Activated CD4-positive, alpha-beta memory T cell treated with anti-CD3 and anti-CD28 coated beads for 36 hours (primary cell): Measurements from ENCODE around the gene ZFYVE21. TPM values are rescaled to one million over a fixed set of nuclear protein-coding genes. Genes with fewer than 3 reads are reported as not detected.

Source experiments
- CTCF ChIA-PET: fragments of 350-600 bp; sonication (Branson Sonifier 250); formaldehyde crosslinking; loops from one replicate; lab custom pipeline; 2021; ENCODE audit warnings: antibody characterized with exemption, inconsistent platforms; lab: Charles Lee
- POLR2A ChIA-PET: fragments of 350-600 bp; sonication (Branson Sonifier 250); formaldehyde crosslinking; loops from one replicate; lab custom pipeline; 2021; ENCODE audit warnings: antibody characterized with exemption; lab: Charles Lee
- DNase-seq: peaks from one replicate; pipeline ENCODE4 v3.0.0-alpha.2; 2020
- H3K27ac Mint-ChIP-seq: one replicate; pipeline ENCODE4 v1.8.0; 2021; ENCODE audit warnings: mixed read lengths
- H3K27me3 Mint-ChIP-seq: one replicate; pipeline ENCODE4 v1.8.0; 2021; ENCODE audit warnings: mixed read lengths
- H3K36me3 Mint-ChIP-seq: one replicate; pipeline ENCODE4 v1.8.0; 2021; ENCODE audit warnings: mixed read lengths
- H3K4me1 Mint-ChIP-seq: one replicate; pipeline ENCODE4 v1.8.0; 2021; ENCODE audit warnings: low read depth, mixed read lengths
- H3K4me3 Mint-ChIP-seq: one replicate; pipeline ENCODE4 v1.8.0; 2021; ENCODE audit warnings: mild to moderate bottlenecking, mixed read lengths
- H3K9me3 Mint-ChIP-seq: one replicate; pipeline ENCODE4 v1.8.0; 2021; ENCODE audit warnings: mixed read lengths
- intact Hi-C: fragments of 100-400 bp; cut with micrococcal nuclease; formaldehyde crosslinking; loops from one replicate; pipeline ENCODE4 v1.15.1; 2023
- total RNA-seq, 2 experiments: library from RNA; stranded (reverse); gene quantifications; one replicate each; pipeline ENCODE4 v1.2.3, GENCODE V29; 2021

ZFYVE21 gene
- total RNA-seq, 2 experiments from 2014 or later, result 14.9 to 15.9 TPM

DNA sequence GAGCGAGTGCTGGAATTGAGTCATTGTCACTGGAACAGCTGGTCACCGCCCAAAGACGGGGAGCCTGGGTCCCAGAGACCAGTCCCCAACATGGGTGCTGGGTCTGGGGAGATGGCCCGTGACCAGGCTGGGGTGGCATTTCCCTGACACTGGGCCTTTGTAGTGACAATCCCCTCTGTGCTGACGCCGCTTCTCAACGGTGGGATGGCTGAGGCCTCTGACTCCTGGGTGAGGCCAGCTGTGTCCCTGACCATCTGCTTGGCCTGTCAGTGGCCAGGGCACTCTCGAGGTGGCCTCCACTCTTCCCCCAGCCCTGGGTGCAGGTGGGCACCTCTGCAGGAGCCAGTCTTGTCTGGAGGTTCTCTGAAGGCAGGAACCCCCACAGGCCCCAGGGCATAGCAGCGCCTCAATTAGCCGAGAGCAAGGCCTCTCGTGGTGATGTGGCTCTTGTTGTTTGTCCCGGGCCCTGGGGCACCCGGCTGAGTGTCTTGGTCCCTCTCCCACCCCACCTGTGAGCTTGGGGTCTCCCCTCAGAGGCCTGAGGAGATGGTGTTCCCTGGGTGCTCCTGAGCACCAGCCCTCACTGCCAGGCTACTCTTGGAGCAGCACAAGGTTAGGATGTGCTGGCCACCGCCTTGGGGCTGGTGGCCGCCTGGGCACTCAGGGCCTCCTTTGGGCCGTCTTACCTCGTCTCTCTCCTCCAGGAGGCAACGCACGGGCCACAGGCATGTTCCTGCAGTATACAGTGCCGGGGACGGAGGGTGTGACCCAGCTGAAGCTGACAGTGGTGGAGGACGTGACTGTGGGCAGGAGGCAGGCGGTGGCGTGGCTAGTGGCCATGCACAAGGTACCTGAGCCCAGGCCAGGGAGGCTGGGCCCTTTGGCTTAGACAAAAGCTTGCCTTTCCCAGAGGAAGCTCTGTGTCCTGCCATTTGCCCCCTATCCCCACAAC is 16.6 kb downstream of the ZFYVE21 start:
- CTCF ChIA-PET, result no interaction called here
- Mint-ChIP-seq H3K4me3 (no peak overlapping the region), H3K9me3 (no peaks in the 10 kb centered on the region), H3K36me3 (peaks cover 2% of the 10 kb centered on the region), H3K4me1 (no peaks in the 10 kb centered on the region), H3K27ac (no peak overlapping the region), H3K27me3 (no peaks in the 10 kb centered on the region)
- POLR2A ChIA-PET, result no interaction called here
- DNase-seq, result no peak
- intact Hi-C loops, result no loop called here

DNA sequence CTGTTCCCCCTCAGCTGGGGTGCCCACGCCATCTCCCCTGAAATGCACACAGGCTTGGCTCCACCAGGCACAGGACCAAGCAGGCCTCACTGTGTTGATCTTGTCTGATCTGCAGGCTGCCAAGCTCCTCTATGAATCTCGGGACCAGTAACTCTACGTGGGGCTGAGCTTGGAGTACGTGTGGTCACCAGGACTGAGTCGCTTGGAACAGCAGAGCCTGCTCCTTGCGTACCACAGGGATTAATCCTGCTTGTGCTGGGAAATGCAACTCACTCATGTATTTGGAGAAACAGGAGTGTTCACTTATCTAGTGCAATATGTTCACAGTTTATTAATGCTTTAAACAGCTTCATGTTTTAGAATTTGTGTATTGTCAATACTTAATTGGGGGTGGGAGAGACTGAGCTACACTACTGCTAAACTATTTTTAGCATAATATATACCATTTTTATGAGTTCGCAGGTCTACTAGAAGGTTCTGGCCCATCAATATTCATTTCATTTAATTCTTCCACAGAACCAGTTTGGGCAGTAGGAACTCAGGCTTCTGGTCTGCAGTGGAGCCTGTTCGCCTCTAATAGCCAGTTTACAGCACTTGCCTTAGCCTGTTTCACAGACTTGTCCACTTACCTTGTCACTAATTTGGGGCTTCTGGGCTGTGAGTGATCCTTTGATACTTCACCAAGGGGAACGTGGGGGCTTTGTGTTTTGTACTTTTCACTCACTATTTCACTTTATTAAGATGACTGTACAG is 17.4 kb downstream of the ZFYVE21 start:
- Mint-ChIP-seq H3K27me3 (no peaks in the 10 kb centered on the region), H3K9me3 (no peaks in the 10 kb centered on the region), H3K36me3 (peaks cover 3% of the 10 kb centered on the region), H3K27ac (no peak overlapping the region), H3K4me3 (no peak overlapping the region), H3K4me1 (no peaks in the 10 kb centered on the region)
- POLR2A ChIA-PET, result interaction anchor here (1.0 kb wide), 1 partner anchor 171 kb away, joined by 3 read pairs; no protein-coding TSS in a partner anchor
- DNase-seq, result no peak
- intact Hi-C loops, result no loop called here
- CTCF ChIA-PET, result no interaction called here

DNA sequence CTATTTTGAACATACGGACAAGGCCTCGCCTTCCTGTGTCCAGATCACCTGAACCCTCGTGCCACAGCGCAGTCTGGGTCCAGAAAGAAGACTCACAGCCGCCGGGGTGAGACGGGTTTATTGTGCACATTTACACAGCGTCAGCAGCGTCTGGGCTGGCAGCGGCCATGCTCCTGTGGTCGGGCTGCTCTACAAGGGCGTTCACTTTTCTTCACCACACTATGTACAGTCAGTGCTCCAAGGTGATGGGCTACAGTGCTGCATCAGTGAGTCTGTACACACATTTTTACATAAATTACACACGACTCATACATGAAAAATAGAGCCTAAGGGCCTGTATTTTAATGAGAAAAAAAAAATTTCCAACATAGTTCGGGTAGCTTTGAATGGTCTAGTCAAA is 18.0 kb downstream of the ZFYVE21 start:
- Mint-ChIP-seq H3K4me1 (no peaks in the 10 kb centered on the region), H3K4me3 (no peak overlapping the region), H3K27ac (no peak overlapping the region), H3K27me3 (no peaks in the 10 kb centered on the region), H3K36me3 (peaks cover 5% of the 10 kb centered on the region), H3K9me3 (no peaks in the 10 kb centered on the region)
- ChIA-PET POLR2A (interaction anchor here (1.0 kb wide), 1 partner anchor 170 kb away, joined by 3 read pairs; no protein-coding TSS in a partner anchor), CTCF (no interaction called here)
- intact Hi-C loops, result no loop called here
- no peak for DNase-seq

DNA sequence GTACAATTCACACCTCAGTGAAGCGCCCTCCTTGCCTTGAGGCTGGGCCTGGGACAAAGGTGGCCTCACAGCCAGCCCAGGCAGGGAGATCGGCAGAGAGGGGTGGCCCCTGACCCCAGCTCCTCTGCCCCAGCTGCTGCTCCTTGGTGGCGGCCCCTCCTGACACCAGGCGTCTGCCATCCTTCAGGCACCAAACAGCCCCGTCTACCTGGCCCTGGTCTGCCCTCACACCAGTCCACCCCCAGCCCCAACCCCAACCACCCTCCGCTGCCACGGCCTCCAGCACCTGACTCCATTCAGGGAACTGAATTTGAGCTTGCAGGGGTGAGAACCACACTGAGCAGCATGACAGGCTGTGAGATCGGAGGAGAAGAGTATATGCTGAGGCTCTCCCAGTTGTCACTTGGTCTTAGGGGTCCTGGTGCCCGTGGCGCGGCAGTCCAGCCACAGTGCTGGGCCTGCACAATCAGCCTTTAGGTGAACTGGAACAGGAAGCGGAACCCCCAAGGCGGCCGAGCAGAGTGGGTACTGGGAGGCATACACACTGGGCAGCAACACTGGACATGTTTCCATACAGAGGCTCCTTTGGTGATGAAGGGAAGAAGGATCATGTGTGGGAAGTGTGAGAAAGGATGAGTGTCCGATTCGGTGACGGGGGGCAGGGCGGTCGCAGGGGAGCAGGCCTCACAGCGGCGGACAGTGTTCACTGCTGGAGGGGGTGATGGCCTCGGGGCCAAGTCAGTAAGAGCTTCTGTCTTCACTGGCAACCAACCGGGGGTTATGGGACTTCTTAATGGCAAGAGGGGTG is 18.7 kb downstream of the ZFYVE21 start:
- no peaks in the 10 kb centered on the region for H3K27me3 Mint-ChIP-seq
- intact Hi-C loops, result no loop called here
- H3K9me3 Mint-ChIP-seq, result no peaks in the 10 kb centered on the region
- H3K36me3 Mint-ChIP-seq, result peaks cover 5% of the 10 kb centered on the region
- H3K27ac Mint-ChIP-seq, result no peak overlapping the region
- no peak for DNase-seq
- POLR2A ChIA-PET, result interaction anchor here (1.0 kb wide), 1 partner anchor 170 kb away, joined by 3 read pairs; no protein-coding TSS in a partner anchor
- H3K4me1 Mint-ChIP-seq, result no peaks in the 10 kb centered on the region
- H3K4me3 Mint-ChIP-seq, result no peak overlapping the region
- CTCF ChIA-PET, result no interaction called here

DNA sequence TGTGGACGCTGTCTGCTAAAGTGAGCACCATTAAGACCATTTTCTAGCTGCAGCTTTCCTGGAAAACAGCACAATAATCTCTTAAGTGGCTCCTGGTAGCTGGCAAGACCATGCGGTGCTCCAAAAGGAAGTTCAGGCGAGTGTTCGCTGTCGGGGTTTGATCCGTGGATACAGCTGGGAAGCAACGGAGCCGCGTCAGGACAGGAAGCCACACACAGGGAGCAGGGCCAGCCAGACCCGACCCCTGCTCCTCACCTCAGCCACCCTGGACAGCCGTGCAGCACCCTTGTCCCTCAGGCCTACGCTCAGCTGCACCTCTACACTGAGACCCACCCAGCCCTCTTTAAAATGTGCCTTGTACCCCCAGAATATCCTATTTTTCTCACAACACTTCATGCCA is 19.4 kb downstream of the ZFYVE21 start:
- no peak for DNase-seq
- Mint-ChIP-seq H3K9me3 (no peaks in the 10 kb centered on the region), H3K27ac (no peak overlapping the region), H3K36me3 (peaks cover 7% of the 10 kb centered on the region), H3K4me1 (no peaks in the 10 kb centered on the region), H3K27me3 (no peaks in the 10 kb centered on the region), H3K4me3 (no peak overlapping the region)
- ChIA-PET CTCF (interaction anchor here (0.8 kb wide), 1 partner anchor 71 kb away, joined by 3 read pairs; no protein-coding TSS in a partner anchor), POLR2A (interaction anchor here (1.8 kb wide), 1 partner anchor 20 kb away, joined by 4 read pairs; the partner anchor contains the start of genes XRCC3 and ZFYVE21)
- intact Hi-C loops, result no loop called here

DNA sequence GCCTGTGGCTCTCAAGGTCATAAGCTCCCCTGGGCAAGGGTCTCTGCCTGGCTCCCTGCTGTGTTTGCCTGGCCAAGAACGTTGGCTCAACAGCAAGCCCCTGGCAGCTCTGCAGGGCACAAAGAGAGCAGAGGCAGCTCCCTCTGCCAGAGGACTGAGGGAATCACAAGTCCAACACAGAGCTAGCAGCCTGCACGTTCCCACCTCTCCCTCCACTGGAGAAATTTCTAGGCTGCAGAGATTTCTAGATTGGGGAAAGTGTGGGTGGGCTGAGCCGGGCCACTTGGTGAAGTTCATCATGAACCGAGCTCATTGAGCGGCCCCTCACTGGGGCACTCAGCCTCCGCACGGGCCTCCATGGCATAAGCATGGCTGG is 19.8 kb downstream of the ZFYVE21 start:
- no peak overlapping the region for H3K27ac Mint-ChIP-seq
- peaks cover 7% of the 10 kb centered on the region for H3K36me3 Mint-ChIP-seq
- ChIA-PET CTCF (interaction anchor here (0.6 to 0.8 kb wide), 2 partner anchors 71 to 1044 kb away, joined by 3 read pairs; no protein-coding TSS in a partner anchor), POLR2A (interaction anchor here (1.8 kb wide), 1 partner anchor 20 kb away, joined by 4 read pairs; the partner anchor contains the start of genes XRCC3 and ZFYVE21)
- no peaks in the 10 kb centered on the region for H3K27me3 Mint-ChIP-seq
- H3K4me3 Mint-ChIP-seq, result no peak overlapping the region
- H3K4me1 Mint-ChIP-seq, result no peaks in the 10 kb centered on the region
- intact Hi-C loops, result no loop called here
- no peak for DNase-seq
- no peaks in the 10 kb centered on the region for H3K9me3 Mint-ChIP-seq

DNA sequence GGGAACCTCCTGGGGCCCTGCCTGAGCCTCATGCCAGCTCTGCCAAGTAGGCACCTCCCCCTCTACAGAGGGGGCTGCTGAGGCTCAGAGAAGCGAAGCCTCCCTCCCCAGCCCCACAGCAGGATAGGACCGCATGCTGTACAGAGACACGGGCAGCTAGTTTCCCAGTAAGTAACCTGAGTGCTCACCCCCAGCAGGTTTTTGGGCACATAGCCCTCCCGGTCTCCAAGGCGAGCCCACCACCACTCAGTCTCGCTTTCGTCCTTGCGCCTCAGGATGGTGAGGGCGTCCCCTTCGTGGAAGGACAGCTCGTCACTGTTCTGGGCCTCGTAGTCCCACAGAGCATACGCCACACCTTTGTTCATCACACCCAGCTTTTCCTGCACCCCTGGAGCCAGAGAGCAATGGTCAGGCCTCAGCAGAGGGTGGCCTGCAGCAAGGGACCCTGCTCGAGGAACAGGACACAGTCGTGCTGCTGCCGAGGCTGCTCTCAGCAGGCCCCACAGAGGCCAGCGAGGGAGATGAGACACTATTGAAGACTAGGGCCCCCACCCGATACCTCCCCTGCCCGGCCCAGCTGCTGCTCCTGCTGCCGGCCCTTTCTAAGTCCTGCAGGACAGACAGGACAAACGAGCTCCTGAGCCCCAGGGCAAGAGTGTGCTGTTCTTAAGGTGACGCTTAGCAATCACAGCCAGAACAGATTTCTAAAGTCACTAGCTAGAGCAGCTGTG is 20.4 kb downstream of the ZFYVE21 start:
- Mint-ChIP-seq H3K4me1 (no peaks in the 10 kb centered on the region), H3K36me3 (peaks cover 7% of the 10 kb centered on the region), H3K9me3 (no peaks in the 10 kb centered on the region), H3K27me3 (no peaks in the 10 kb centered on the region), H3K4me3 (no peak overlapping the region), H3K27ac (no peak overlapping the region)
- CTCF ChIA-PET, result interaction anchor here (0.6 to 0.8 kb wide), 2 partner anchors 70 to 1044 kb away, joined by 3 read pairs; no protein-coding TSS in a partner anchor
- intact Hi-C loops, result no loop called here
- no peak for DNase-seq
- POLR2A ChIA-PET, result interaction anchor here (1.8 kb wide), 1 partner anchor 21 kb away, joined by 4 read pairs; the partner anchor contains the start of genes XRCC3 and ZFYVE21

DNA sequence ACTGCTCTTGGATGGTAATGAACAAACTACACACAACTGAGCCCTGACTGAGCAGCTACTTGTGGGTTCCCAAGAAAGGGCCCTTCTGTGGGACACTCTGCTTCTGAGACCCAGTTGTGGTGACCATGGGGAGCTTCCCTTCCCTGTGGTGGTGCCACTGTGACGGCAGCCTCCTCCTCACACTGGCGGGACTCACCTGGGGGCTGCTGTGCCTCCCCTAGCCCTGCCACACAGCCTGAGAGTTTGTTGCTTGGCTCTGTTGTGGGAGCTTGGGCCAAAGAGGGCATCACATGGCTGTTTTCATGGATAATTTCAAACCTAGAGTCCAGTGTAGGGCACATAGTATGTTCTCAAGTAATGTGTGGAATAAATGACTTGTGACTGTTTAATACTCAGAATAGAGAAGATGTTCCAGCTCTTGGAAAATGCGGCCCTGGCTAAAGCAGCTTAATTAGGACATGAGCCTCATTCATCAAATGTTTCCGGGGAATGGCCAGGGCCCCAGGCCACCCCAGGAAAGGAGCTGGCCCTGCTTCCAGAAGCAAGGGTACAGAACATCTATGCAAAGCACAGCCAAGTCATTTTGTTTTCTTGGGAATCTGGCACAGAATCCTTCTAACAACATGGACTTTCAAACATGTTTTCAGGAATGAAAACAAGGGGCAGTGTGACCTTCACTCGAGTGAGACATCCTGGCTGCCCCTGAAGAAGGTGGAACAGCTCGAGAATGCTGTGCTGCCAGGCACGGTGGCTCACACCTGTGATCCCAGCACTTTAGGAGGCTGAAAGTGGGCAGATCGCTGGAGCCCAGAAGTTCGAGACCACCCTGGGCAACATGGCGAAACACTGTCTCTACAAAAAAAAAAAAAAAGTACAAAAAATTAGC is 21.2 kb downstream of the ZFYVE21 start:
- intact Hi-C loops, result no loop called here
- Mint-ChIP-seq H3K4me3 (no peak overlapping the region), H3K36me3 (peaks cover 7% of the 10 kb centered on the region), H3K27me3 (no peaks in the 10 kb centered on the region), H3K9me3 (no peaks in the 10 kb centered on the region), H3K27ac (no peak overlapping the region), H3K4me1 (no peaks in the 10 kb centered on the region)
- no peak for DNase-seq
- ChIA-PET CTCF (no interaction called here), POLR2A (interaction anchor here (1.8 kb wide), 1 partner anchor 21 kb away, joined by 4 read pairs; the partner anchor contains the start of genes XRCC3 and ZFYVE21)

DNA sequence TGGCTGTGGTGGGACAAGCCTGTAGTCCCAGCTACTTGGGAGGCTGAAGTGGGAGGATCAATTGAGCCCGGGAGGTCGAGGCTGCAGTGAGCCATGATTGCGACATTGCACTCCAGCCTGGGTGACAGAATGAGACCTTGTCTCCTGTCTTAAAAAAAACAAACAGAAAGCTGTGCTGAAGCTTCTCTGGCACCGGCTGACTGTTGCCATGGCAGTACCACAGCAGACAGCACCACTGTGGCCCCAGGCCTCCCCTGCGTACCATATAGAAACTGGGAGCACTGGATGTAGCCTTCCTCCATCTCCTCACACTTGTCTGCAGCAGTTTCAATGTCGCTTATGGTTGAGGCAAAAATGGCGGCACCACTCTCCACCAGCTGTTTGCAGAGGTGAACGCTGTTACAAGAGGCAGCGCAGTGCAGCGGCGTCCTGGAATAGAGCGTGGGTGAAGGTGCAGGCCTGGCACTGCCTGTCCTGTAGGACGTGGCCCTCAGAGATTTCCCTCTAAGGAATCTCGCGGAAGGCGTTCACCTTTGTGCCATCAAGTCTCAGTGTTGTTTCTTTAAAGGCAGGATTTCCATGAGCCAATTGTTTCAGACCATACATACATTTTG is 21.9 kb downstream of the ZFYVE21 start:
- H3K36me3 Mint-ChIP-seq, result peaks cover 7% of the 10 kb centered on the region
- H3K27me3 Mint-ChIP-seq, result no peaks in the 10 kb centered on the region
- DNase-seq, result no peak
- H3K9me3 Mint-ChIP-seq, result no peaks in the 10 kb centered on the region
- no peaks in the 10 kb centered on the region for H3K4me1 Mint-ChIP-seq
- intact Hi-C loops, result no loop called here
- no peak overlapping the region for H3K4me3 Mint-ChIP-seq
- no peak overlapping the region for H3K27ac Mint-ChIP-seq
- POLR2A ChIA-PET, result no interaction called here
- CTCF ChIA-PET, result no interaction called here

DNA sequence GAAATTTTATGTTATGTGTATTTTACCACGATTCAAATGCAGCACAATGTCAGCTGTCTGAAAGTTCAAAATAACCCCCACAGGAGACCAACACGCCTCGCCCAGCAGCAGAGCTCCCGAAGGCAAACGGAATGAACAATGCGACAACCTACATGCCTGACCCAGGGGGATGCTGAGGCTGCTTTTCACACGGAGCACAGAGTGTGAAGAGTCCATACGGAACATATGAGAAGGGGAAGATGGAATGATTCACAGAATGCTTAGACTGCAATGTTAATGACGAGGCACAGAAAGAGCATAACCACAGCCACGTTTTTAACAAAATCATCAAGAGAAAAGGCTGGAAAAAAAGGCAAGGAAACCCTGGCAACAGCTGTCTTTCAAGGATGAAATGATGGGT is 22.6 kb downstream of the ZFYVE21 start:
- no peak for DNase-seq
- intact Hi-C loops, result no loop called here
- Mint-ChIP-seq H3K4me3 (no peak overlapping the region), H3K27me3 (no peaks in the 10 kb centered on the region), H3K27ac (no peak overlapping the region), H3K4me1 (no peaks in the 10 kb centered on the region), H3K9me3 (no peaks in the 10 kb centered on the region), H3K36me3 (peaks cover 7% of the 10 kb centered on the region)
- POLR2A ChIA-PET, result no interaction called here
- CTCF ChIA-PET, result no interaction called here
